Parathyroid adenoma (tissue), 2 donors: ENCODE results near the gene ARL4C.
A peak's percentile ranks its signal among the peaks of the same experiment; 100 is the strongest.

ENCODE experiments used
- H2AFZ ChIP-seq: fragments of 300-600 bp; sonication (generic); one replicate; pipeline ENCODE4 v1.7.0; 2017; ENCODE audit warnings: antibody characterized with exemption, mild to moderate bottlenecking
- H3K27ac ChIP-seq: fragments of 300-600 bp; sonication (generic); one replicate; pipeline ENCODE4 v1.7.0; 2017
- H3K27me3 ChIP-seq: fragments of 300-600 bp; sonication (generic); one replicate; pipeline ENCODE4 v1.7.0; 2017; ENCODE audit warnings: low read length; ENCODE audit not compliant: control insufficient read depth, insufficient read depth
- H3K36me3 ChIP-seq: fragments of 300-600 bp; sonication (generic); one replicate; pipeline ENCODE4 v1.7.0; 2017; ENCODE audit warnings: low read length; ENCODE audit not compliant: control insufficient read depth, insufficient read depth
- H3K4me1 ChIP-seq: fragments of 300-600 bp; sonication (generic); one replicate; pipeline ENCODE4 v1.7.0; 2017; ENCODE audit warnings: control low read depth
- H3K4me2 ChIP-seq: fragments of 300-600 bp; sonication (generic); one replicate; pipeline ENCODE4 v1.7.0; 2017; ENCODE audit warnings: low read length
- H3K4me3 ChIP-seq: fragments of 300-600 bp; sonication (generic); one replicate; pipeline ENCODE4 v1.7.0; 2017; ENCODE audit warnings: low read depth, low read length
- H3K79me2 ChIP-seq: fragments of 300-600 bp; sonication (generic); one replicate; pipeline ENCODE4 v1.7.0; 2017; ENCODE audit warnings: control low read depth
- H3K9ac ChIP-seq: fragments of 300-600 bp; sonication (generic); one replicate; pipeline ENCODE4 v1.7.0; 2017; ENCODE audit warnings: mild to moderate bottlenecking
- H3K9me3 ChIP-seq: fragments of 300-600 bp; sonication (generic); one replicate; pipeline ENCODE4 v1.7.0; 2017; ENCODE audit warnings: low read length; ENCODE audit not compliant: control insufficient read depth
- CTCF ChIP-seq: fragments of 300-600 bp; sonication (generic); IDR thresholded peaks from one replicate; pipeline ENCODE4 v1.7.0; 2017; ENCODE audit warnings: antibody characterized with exemption, mild to moderate bottlenecking
- donor health status: primary hyperparathyroidism.

ARL4C gene

GRCh38 chr2:234502919-234503285 is 6.0 kb upstream of the ARL4C start:
- Histone ChIP-seq H2AFZ (no peak overlapping the region), H3K9me3 (no peaks in the 10 kb centered on the region), H3K27me3 (no peaks in the 10 kb centered on the region), H3K4me3 (no peak overlapping the region), H3K4me1 (no peaks in the 10 kb centered on the region), H3K9ac (no peak overlapping the region), H3K36me3 (no peaks in the 10 kb centered on the region), H3K27ac (no peak overlapping the region), H3K79me2 (no peaks in the 10 kb centered on the region), H3K4me2 (no peak overlapping the region)
- TF ChIP-seq CTCF = no peak

GRCh38 chr2:234502285-234502918 is 5.5 kb upstream of the ARL4C start:
- no peak overlapping the region for H3K4me3 ChIP-seq
- H2AFZ ChIP-seq = no peak overlapping the region
- no peak overlapping the region for H3K9ac ChIP-seq
- no peak for TF ChIP-seq CTCF
- no peaks in the 10 kb centered on the region for H3K36me3 ChIP-seq
- no peaks in the 10 kb centered on the region for H3K27me3 ChIP-seq
- H3K4me2 ChIP-seq = no peak overlapping the region
- H3K27ac ChIP-seq = no peak overlapping the region
- H3K79me2 ChIP-seq = no peaks in the 10 kb centered on the region
- no peaks in the 10 kb centered on the region for H3K4me1 ChIP-seq
- H3K9me3 ChIP-seq = no peaks in the 10 kb centered on the region

- H3K9me3 ChIP-seq = no peaks in the 10 kb centered on the region
- H3K27ac ChIP-seq = no peak overlapping the region
- H2AFZ ChIP-seq = no peak overlapping the region
- H3K9ac ChIP-seq = no peak overlapping the region
- no peaks in the 10 kb centered on the region for H3K79me2 ChIP-seq
- no peak overlapping the region for H3K4me2 ChIP-seq
- no peaks in the 10 kb centered on the region for H3K36me3 ChIP-seq
- no peaks in the 10 kb centered on the region for H3K27me3 ChIP-seq
- peak; percentile 40 for TF ChIP-seq CTCF
- no peak overlapping the region for H3K4me3 ChIP-seq
- no peaks in the 10 kb centered on the region for H3K4me1 ChIP-seq
Measured at GRCh38 chr2:234500394-234501006, 3.6 kb upstream of the ARL4C start.

- Histone ChIP-seq H3K4me1 (no peaks in the 10 kb centered on the region), H2AFZ (peak overlapping the region; percentile 84), H3K4me2 (peak overlapping the region; percentile 58), H3K9ac (no peak overlapping the region), H3K27me3 (no peaks in the 10 kb centered on the region), H3K79me2 (no peaks in the 10 kb centered on the region), H3K36me3 (no peaks in the 10 kb centered on the region), H3K9me3 (no peaks in the 10 kb centered on the region), H3K27ac (no peak overlapping the region), H3K4me3 (no peak overlapping the region)
- no peak for TF ChIP-seq CTCF
Measured at GRCh38 chr2:234497594-234498235, 834 bp upstream of the ARL4C start.
